Measurements from ENCODE around the gene MCM8.

The MCM8 gene

GRCh38 chr20:5936238-5936637, 14.2 kb upstream of the MCM8 start:
- no peak for DNase-seq (ENCODE audit: low read depth, low spot score)

GRCh38 chr20:5938456-5939029, 11.9 kb upstream of the MCM8 start:
- no peak overlapping the region for H3K4me3 ChIP-seq (ENCODE audit: low read length)

More at GRCh38 chr20:5936238-5936637, 14.2 kb upstream of the MCM8 start:
- H3K4me3 ChIP-seq (ENCODE audit: low read length): no peak overlapping the region

GRCh38 chr20:5945963-5946362, 4.5 kb upstream of the MCM8 start:
- no peak for DNase-seq (ENCODE audit: low read depth, low spot score)
- H3K4me3 ChIP-seq (ENCODE audit: low read length): no peak overlapping the region

More at GRCh38 chr20:5938456-5939029, 11.9 kb upstream of the MCM8 start:
- no peak for DNase-seq (ENCODE audit: low read depth, low spot score)

GRCh38 chr20:5947276-5947675, 3.2 kb upstream of the MCM8 start:
- H3K4me3 ChIP-seq (ENCODE audit: low read length): no peak overlapping the region
- no peak for DNase-seq (ENCODE audit: low read depth, low spot score)

GRCh38 chr20:5949943-5950270, 545 bp upstream of the MCM8 start:
- DNase-seq (ENCODE audit: low read depth, low spot score): no peak
- peak overlapping the region; percentile 77 for H3K4me3 ChIP-seq (ENCODE audit: low read length)

- no peak for DNase-seq (ENCODE audit: low read depth, low spot score)
- H3K4me3 ChIP-seq (ENCODE audit: low read length): no peak overlapping the region
Observed at GRCh38 chr20:5967469-5967868, 17.0 kb downstream of the MCM8 start.

- no peak overlapping the region for H3K4me3 ChIP-seq (ENCODE audit: low read length)
- no peak for DNase-seq (ENCODE audit: low read depth, low spot score)
Observed at GRCh38 chr20:5968462-5968861, 18.0 kb downstream of the MCM8 start.

GRCh38 chr20:5969348-5969935, 19.0 kb downstream of the MCM8 start:
- H3K4me3 ChIP-seq (ENCODE audit: low read length): no peak overlapping the region
- DNase-seq (ENCODE audit: low read depth, low spot score): no peak

- H3K4me3 ChIP-seq (ENCODE audit: low read length): no peak overlapping the region
Observed at GRCh38 chr20:5969940-5970339, 19.5 kb downstream of the MCM8 start.

GRCh38 chr20:5970381-5970780, 19.9 kb downstream of the MCM8 start:
- H3K4me3 ChIP-seq (ENCODE audit: low read length): no peak overlapping the region
- no peak for DNase-seq (ENCODE audit: low read depth, low spot score)

More at GRCh38 chr20:5969940-5970339, 19.5 kb downstream of the MCM8 start:
- DNase-seq (ENCODE audit: low read depth, low spot score): no peak

- no peak overlapping the region for H3K4me3 ChIP-seq (ENCODE audit: low read length)
- no peak for DNase-seq (ENCODE audit: low read depth, low spot score)
Observed at GRCh38 chr20:5971203-5971602, 20.8 kb downstream of the MCM8 start.

- no peak overlapping the region for H3K4me3 ChIP-seq (ENCODE audit: low read length)
- no peak for DNase-seq (ENCODE audit: low read depth, low spot score)
Observed at GRCh38 chr20:5973172-5973571, 22.7 kb downstream of the MCM8 start.

- no peak overlapping the region for H3K4me3 ChIP-seq (ENCODE audit: low read length)
- DNase-seq (ENCODE audit: low read depth, low spot score): no peak
Observed at GRCh38 chr20:5973971-5974370, 23.5 kb downstream of the MCM8 start.

- no peak overlapping the region for H3K4me3 ChIP-seq (ENCODE audit: low read length)
- DNase-seq (ENCODE audit: low read depth, low spot score): no peak
Observed at GRCh38 chr20:5974531-5974930, 24.1 kb downstream of the MCM8 start.

- H3K4me3 ChIP-seq (ENCODE audit: low read length): no peak overlapping the region
- DNase-seq (ENCODE audit: low read depth, low spot score): no peak
Observed at GRCh38 chr20:5975778-5976177, 25.3 kb downstream of the MCM8 start.

- H3K4me3 ChIP-seq (ENCODE audit: low read length): no peak overlapping the region
- no peak for DNase-seq (ENCODE audit: low read depth, low spot score)
Observed at GRCh38 chr20:5977223-5977622, 26.8 kb downstream of the MCM8 start.

- DNase-seq (ENCODE audit: low read depth, low spot score): no peak
- H3K4me3 ChIP-seq (ENCODE audit: low read length): no peak overlapping the region
Observed at GRCh38 chr20:5977975-5978374, 27.5 kb downstream of the MCM8 start.

GRCh38 chr20:5979801-5980200, 29.3 kb downstream of the MCM8 start:
- H3K4me3 ChIP-seq (ENCODE audit: low read length): no peak overlapping the region
- DNase-seq (ENCODE audit: low read depth, low spot score): no peak

GRCh38 chr20:5980720-5981538, 30.5 kb downstream of the MCM8 start:
- H3K4me3 ChIP-seq (ENCODE audit: low read length): no peak overlapping the region
- DNase-seq (ENCODE audit: low read depth, low spot score): no peak

- DNase-seq (ENCODE audit: low read depth, low spot score): no peak
Observed at GRCh38 chr20:5987383-5987782, 36.9 kb downstream of the MCM8 start.

GRCh38 chr20:5989539-5989938, 39.1 kb downstream of the MCM8 start:
- no peak for DNase-seq (ENCODE audit: low read depth, low spot score)
- H3K4me3 ChIP-seq (ENCODE audit: low read length): no peak overlapping the region

More at GRCh38 chr20:5987383-5987782, 36.9 kb downstream of the MCM8 start:
- H3K4me3 ChIP-seq (ENCODE audit: low read length): no peak overlapping the region

Data from Jurkat, Clone E6-1 (cell line).